ENCODE data around the gene ALDH1A2.

DNA sequence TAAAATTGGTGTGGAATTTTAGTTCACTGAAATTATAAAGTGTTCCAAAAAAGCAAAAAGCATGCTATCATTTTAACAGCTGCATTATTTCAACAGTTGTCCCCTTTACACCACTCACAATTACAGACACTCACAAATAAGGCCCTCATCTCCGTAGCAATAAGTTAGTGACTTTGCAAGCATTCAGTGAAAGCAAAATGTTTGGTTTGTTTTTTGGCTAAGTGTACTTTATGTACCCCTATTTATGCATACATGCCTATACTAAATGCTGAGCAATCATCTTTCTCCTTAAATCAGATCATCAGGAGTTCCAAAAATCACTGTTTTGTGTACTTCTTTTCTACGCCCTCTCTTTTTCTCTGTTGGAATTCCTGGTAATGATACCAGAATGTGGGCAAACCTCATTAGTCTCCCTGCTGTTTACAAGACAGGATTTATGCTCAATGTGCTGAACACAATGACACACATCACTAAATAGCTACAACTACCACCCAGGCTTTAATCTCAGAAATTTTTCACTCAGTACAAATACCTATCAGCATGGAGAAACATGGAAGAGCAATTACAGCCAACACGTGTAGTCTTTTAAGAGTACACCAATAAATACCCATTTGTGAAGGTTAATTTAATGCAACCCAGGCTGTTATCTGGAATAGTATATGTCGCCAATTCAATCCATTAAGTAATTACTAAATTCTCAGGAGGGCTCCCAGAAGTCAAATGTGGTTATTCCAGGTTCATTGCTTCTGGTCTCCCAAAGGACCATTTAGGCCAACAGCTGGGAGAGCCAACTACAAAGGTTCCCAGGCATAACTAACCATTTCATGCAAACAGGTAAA is 12.0 kb downstream of the ALDH1A2 start:
- TF ChIP-seq POLR2A (IDR thresholded peaks at IDR 0.05) (no peak), POLR2AphosphoS5 (IDR thresholded peaks at IDR 0.05) (no peak), EP300 (IDR thresholded peaks at IDR 0.05) (no peak)
- TF ChIP-seq, protein P1, sequence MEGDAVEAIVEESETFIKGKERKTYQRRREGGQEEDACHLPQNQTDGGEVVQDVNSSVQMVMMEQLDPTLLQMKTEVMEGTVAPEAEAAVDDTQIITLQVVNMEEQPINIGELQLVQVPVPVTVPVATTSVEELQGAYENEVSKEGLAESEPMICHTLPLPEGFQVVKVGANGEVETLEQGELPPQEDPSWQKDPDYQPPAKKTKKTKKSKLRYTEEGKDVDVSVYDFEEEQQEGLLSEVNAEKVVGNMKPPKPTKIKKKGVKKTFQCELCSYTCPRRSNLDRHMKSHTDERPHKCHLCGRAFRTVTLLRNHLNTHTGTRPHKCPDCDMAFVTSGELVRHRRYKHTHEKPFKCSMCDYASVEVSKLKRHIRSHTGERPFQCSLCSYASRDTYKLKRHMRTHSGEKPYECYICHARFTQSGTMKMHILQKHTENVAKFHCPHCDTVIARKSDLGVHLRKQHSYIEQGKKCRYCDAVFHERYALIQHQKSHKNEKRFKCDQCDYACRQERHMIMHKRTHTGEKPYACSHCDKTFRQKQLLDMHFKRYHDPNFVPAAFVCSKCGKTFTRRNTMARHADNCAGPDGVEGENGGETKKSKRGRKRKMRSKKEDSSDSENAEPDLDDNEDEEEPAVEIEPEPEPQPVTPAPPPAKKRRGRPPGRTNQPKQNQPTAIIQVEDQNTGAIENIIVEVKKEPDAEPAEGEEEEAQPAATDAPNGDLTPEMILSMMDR (IDR thresholded peaks at IDR 0.05): no peak

Data from gastroesophageal sphincter (tissue), 3 donors.